ENCODE results near the gene ANKS1A.

The ANKS1A gene

DNA sequence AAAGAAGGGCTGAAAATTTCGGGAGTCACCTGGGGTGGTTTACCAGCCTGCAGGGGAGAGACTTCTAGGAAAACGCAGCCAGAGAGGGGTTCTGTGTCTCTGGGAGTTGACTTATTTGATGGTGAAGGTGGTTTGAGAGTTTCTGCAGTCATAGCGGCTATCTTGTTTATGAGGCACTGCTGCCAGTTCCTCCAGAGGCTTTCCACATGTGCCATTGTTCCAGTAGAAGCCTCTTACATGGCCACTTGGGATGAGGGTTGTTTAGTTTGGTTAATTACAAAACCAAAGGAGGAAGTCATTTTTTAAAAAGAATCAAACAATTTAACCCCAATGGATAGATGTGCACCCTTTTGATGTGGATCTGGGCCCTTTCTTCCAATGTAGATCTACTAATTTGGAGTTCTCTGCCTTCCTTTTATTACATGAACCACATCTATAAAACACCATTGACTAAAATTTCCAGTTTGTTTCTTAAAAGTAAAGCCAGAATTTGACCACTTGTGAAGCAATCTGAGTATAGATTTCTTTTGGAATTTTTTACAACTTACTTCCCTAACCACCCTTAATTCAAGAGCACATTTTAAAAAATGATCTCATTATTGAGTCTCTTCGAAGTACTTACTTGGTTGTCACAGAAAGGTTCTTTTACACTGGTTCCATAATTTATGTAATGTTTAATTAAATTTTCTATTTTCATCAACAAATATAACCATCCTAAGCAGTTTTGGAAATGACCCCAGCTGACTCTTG is 154.5 kb downstream of the ANKS1A start:
- no peak for DNase-seq

DNA sequence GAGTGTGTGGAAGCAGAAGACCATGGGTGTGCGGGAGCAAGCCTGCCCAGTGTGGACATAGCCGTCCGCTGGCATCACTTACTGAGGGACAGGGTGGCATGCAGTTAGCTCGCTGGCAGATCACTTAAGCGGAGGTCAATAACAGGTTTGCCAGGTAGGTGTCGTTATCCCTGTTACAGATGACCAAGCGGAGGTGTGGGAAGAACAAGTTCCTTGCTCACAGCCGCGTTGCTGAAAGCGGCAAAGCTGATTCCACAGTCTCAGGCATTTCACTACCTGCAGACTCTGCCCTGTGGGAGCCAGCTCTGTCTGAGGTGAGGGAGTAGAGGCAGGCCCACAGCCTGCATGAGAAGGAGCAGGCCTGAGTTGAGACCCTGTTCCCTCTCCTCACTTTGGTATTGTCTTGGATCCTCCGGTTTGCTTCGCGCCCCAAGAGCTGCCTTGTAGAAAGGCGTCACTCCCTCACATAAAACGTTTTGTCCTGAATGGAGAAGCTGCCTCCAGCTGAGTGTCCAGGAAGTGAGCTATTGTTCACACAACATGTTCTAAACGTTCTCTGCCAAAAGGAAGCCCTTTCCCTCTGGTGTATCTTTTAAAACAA is 155.2 kb downstream of the ANKS1A start:
- DNase-seq, result no peak

DNA sequence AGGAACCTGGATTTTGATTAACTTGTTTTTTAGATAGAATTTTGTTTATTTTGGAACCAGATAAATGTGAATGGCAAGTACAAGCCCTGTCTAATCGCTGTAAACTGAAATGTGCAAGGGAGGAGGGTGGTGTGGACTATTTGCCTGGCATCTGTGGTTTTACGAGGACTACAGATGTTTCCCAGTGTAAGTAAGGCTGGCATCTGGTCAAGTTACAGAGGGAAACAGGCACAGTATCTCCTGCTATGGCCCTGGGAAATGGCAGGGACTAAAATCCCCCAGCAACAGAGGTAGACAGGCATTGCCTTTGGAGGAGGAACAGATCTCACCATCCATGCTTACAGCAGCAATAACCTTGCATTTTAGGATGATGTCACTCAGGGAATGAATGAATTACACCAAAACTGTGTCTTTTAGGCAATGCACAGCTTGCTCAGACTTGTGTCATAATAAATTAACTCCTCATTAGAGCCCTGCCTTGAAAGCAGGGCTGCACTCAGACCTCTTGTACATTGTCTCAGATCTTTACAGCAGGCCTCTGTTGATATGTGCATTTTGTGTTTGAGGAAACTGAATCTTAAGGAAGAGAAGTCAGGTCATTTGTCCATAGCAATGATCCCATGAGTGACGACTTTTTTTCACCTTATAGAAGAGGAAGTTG is 155.8 kb downstream of the ANKS1A start:
- no peak for DNase-seq

- DNase-seq, result no peak
Measured at GRCh38 chr6:35046103-35046502, 157.0 kb downstream of the ANKS1A start.

DNA sequence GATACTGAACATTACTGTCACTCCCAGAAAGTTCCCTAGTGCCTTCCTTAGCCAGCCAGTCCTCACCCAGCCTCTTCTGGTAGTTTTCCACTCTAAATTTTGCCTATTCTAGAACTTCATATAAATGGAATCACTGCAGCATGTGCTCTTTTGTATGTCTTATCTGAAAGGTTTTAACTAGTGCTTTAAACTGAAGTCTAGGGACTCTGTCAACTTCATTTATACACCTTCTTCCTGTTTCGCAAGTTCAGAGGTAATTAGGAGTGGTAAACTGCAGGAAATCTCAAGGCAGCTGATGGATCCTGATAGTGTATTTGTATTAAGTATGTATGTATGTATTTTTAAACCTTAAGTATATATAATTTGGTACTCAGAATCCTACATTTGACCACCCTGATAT is 157.8 kb downstream of the ANKS1A start:
- DNase-seq, result no peak

DNA sequence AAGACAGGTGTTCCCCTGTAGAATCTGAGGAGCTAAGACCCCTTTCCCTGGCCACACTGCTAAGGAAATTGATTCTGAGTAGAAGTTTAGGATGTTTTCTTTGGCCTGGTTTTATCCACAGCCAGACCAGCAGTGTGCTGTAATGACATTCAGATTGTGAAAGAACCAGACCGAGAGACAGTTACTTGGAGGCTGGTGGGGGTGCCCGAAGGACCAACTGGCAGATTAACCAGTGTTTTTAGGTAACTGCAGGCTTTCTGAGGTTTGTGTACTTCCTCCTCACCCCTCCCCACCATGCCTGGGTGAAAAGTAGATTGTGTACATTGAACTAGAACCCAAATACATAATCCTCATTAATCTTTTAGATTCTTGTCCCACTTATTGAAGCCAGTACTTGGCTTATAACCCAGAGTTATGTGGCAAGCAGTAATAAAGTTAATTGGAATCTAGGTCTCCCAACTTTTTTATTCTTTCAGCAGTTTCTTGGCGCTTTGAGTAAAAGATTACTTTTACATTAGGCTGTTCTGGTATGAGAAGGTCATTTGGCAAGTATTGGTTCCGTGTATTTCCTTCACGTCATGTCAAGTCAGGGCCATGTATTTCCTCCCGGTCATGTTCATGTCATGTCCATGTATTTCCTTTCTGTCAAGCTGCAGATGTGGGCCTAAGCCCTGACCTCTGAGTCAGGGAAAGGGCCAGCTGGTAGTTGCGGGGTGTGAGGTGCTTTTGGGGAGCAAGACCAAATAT is 158.4 kb downstream of the ANKS1A start:
- no peak for DNase-seq

DNA sequence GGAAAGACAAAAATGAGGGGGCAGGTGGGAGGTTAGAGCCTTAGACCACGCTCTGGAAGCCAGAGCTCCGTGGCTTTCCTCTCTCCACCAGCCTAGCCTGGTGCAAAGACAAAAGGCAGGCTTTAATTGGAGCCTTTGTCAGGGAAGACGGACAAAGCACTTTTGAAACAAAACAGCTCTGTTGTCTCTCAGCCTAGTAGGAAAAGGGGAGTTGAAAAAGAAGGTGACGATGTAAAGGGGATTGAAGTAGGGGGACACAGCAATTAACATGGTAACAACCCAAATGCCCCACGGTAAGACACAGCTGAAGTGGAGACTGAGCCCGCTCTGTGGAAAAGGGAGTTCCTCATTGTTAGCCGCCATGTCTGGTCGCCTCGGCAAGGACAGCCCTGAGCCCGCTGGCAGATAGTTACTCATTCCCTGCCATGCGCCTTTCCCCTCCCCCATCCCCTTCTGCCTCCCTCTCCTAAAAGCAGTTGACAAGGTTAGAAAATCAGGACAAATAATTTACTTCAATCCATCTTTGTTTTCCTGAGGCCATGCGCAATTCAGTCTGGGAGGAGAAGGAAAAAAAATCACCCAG is 159.1 kb downstream of the ANKS1A start:
- no peak for DNase-seq

DNA sequence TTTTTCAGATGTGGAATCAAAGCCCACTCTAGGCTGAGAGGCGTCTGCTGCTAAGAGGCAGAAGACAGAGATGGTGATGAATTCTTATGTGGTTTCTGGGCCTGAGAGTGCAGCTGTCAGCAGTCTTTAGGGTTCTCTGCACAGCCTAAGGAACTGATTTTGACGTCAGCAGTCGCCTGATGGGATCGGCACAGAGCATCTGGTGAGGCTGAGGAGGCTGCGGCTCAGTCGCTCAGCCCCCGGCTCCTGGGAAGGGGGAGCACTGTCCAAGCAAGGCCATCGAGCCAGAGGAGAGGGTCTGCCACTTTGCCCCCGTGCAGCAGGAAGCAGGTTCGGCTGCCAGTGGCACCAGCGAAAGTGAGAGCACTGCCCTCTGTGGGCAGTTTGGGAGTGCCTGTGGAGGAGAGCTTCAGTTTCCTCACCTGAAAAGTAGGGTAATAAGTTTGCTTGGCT is 159.6 kb downstream of the ANKS1A start:
- DNase-seq, result peak; percentile 16

DNA sequence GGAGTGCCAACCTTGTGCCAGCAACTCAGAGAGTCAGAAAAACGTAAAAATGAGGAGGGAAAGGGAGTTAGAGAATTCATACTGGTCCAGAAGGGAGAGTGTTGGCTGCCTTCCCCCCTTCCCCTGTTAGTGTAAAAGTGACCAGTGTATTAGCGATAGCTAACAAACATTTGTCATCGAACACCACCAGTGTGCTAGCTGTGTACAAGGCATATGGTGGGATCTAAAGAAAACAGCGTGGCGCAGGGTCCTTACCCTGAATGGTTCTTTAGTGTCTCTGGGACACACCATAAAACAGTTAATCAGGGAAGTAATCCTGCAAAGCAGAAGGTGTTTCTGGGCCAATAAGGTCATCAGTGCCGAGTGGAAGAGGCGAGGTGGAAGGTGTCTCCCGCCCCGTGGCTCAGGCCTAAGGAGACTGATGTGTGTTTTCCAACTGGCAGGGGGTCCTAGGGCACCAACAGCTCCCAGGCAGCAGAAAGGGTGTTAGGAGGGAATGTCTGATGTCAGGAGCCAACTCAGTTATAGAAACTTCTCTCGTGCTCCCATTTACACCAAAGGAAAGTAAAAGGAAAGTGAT is 160.2 kb downstream of the ANKS1A start:
- no peak for DNase-seq

DNA sequence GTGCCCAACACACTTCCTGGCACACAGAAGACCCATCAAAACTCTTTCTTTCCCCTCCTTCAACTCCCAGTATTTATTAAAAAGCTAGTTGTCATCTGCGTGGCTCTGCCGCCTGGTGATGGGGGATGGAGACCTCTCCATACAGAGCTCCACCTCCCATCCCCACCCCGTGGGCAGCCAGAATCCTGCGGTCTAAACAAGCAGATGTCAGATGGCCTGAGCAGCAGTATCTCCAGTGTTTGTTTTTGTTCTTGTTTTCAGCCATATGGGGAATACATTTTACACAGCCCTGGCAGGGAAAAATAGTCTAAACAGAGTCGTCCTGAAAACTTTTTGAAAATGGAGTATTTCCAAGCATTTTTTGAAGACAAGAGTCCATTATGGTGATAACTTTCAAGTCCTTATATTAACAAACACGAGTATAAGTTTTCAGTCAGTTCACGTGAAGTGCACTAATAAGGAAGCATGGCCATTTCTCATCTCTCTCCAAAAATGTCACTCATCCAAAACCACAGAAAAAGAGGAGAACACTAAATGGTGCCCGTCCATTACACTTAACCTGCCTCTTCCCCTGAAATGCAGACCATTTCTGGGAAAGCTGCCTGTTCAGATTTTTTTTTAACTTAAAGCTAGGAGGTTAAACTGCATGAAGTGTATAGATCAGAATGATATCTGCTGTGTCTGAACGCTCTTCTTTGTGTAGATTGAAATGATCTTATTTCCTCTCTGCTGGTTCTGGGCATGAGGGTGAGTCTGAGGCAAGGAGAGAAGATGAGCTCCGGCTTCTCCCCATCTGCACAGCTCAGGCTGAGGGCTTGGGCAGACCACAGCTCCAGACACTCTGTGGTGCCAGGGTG is 161.1 kb downstream of the ANKS1A start:
- no peak for DNase-seq

GRCh38 chr6:35050757-35051330 is 161.8 kb downstream of the ANKS1A start:
- DNase-seq, result no peak

- no peak for DNase-seq
Measured at GRCh38 chr6:35051396-35051795, 162.3 kb downstream of the ANKS1A start.

DNA sequence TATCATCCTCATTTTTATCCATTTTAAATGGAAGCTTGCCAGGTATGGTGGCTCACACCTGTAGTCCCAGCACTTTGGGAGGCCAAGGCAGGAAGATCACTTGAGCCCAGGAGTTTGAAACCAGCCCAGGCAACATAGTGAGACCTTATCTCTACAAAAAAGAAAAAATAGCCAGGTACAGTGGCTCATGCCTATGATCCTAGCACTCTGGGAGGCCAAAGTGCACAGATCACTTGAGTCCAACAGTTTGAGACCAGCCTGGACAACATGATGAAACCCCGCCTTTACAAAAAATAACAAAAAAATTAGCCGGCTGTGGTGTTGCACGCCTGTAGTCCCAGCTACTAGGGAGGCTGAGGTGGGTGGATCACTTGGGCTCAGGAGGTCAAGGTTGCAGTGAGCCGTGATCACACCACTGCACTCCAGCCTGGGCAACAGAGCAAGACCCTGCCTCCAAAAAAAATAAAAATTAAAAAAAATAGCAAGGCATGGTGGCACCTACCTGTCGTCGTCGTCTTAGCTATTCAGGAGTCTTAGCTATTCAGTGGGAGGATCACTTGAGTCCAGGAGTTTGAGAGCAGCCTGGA is 163.0 kb downstream of the ANKS1A start:
- DNase-seq, result no peak

DNA sequence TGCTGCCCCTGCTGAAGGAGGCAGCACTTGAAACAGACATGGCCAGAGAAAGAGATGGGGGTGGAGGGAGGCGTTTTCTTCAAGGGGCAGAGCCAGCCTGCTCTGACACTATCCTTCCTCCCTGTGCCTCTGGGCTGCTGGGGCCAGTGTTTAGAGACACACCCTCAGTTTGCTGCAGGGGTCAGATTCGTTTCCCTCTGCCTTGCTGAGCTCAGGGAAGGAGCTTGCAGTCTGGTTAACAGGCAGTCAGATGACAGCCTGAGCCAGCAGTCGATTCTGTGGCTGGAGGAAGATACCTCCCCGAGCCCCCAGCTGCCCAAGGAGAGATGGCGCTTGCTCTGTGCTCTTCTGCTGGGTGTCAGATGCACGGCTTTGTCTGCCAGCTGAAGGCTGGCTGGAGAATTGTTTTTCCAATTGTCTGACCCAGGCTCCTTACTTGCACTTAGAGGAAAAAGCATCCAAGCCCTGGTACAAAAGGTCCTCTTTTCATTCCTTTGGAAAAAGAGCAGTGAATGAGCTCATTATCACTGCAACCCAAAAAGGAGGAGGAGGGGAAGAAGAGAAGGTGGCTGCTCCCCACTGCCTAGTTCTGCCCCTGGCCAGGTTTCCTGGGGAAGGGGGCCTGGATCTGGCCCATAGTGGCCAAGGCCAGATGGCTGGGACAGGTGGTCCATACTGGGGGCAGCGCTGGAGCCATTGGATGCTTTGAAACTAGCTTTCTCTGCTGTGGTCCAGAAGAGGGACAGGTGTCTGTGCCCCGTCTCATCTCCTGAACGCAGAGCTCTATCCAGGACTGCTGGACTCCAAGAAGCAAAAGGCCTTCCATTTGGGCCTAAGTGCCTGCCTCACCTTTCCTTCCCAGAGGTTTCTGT is 163.9 kb downstream of the ANKS1A start:
- no peak for DNase-seq

- no peak for DNase-seq
Measured at GRCh38 chr6:35053701-35054100, 164.6 kb downstream of the ANKS1A start.

GRCh38 chr6:35054106-35054742 is 165.2 kb downstream of the ANKS1A start:
- no peak for DNase-seq

GRCh38 chr6:35054743-35055130 is 165.7 kb downstream of the ANKS1A start:
- DNase-seq, result no peak

GRCh38 chr6:35055891-35056290 is 166.8 kb downstream of the ANKS1A start:
- no peak for DNase-seq

- DNase-seq, result no peak
Measured at GRCh38 chr6:35056952-35057351, 167.9 kb downstream of the ANKS1A start.

Data from activated CD4-positive, alpha-beta T cell treated with anti-CD3 and anti-CD28 coated beads, Interleukin-2, amount 50 U/mL, for 16 hours (primary cell).